Upper lobe of left lung (tissue), 4 donors: ENCODE results near the gene CCDC77.

ENCODE experiments used
- EP300 ChIP-seq, 4 donors: sonication (generic); formaldehyde crosslinking; IDR thresholded peaks; one replicate each; pipeline ENCODE4 v1.5.1; 2017; ENCODE audit warnings: antibody characterized with exemption in 4 of 4, control low read depth in 2 of 4
- POLR2A ChIP-seq, 4 donors: fragments of 450-650 bp; IDR thresholded peaks; one replicate each; pipeline ENCODE4 v1.5.1; 2016 to 2017; ENCODE audit warnings: antibody characterized with exemption in 4 of 4, mild to moderate bottlenecking in 2 of 4
- POLR2AphosphoS5 ChIP-seq, 2 donors: sonication (generic); formaldehyde crosslinking; IDR thresholded peaks; one replicate each; pipeline ENCODE4 v1.5.1; 2017; ENCODE audit warnings: antibody characterized with exemption in 2 of 2
- TF ChIP-seq, protein P1 (sequence below), 6 experiments: fragments of 450-650 bp in 4 of 6; fragments of 200-600 bp in 2 of 6; sonication (generic) in 2 of 6; IDR thresholded peaks; one replicate each; pipeline ENCODE4 v1.5.1; 2016 to 2019; ENCODE audit warnings: antibody characterized with exemption in 6 of 6

DNA sequence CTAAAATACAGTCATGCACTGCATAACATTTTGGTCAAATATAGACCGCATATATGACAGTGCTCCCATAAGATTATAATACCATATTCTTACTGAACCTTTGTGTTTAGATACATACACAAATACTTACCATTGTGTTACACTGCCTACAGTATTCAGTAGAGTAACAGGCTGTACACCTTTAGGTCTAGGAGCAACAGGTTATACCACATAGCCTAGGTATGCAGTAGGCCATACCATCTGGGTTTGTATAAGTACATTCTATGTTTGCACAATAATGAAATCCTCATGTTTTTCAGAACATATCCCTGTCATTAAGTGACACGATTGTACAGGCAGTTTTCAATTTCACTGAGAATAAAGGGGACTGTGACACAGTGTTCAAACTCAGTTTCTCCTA lies 34.6 kb upstream of the CCDC77 start:
- TF ChIP-seq, protein P1, sequence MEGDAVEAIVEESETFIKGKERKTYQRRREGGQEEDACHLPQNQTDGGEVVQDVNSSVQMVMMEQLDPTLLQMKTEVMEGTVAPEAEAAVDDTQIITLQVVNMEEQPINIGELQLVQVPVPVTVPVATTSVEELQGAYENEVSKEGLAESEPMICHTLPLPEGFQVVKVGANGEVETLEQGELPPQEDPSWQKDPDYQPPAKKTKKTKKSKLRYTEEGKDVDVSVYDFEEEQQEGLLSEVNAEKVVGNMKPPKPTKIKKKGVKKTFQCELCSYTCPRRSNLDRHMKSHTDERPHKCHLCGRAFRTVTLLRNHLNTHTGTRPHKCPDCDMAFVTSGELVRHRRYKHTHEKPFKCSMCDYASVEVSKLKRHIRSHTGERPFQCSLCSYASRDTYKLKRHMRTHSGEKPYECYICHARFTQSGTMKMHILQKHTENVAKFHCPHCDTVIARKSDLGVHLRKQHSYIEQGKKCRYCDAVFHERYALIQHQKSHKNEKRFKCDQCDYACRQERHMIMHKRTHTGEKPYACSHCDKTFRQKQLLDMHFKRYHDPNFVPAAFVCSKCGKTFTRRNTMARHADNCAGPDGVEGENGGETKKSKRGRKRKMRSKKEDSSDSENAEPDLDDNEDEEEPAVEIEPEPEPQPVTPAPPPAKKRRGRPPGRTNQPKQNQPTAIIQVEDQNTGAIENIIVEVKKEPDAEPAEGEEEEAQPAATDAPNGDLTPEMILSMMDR (IDR thresholded peaks at IDR 0.05), result no peak
- TF ChIP-seq EP300 (IDR thresholded peaks at IDR 0.05) (no peak), POLR2A (IDR thresholded peaks at IDR 0.05) (no peak), POLR2AphosphoS5 (IDR thresholded peaks at IDR 0.05) (no peak)
